HL-60/S4 treated with retinoic acid at 250 ng/mL for 4 days and 3 days (cell line): ENCODE data around the gene HPDL.
"Not testable (repeated sequence)": the region's sequence is repeated elsewhere in the genome, so short reads cannot be mapped to it uniquely, and the experiment has no call there.

Experiments
- in situ Hi-C: fragments of 300-500 bp; cut with MboI; formaldehyde crosslinking; loops from 2 replicates; pipeline ENCODE4 v1.7.0; 2022; ENCODE audit warnings: low sequenced_read_pairs

Gene HPDL

DNA sequence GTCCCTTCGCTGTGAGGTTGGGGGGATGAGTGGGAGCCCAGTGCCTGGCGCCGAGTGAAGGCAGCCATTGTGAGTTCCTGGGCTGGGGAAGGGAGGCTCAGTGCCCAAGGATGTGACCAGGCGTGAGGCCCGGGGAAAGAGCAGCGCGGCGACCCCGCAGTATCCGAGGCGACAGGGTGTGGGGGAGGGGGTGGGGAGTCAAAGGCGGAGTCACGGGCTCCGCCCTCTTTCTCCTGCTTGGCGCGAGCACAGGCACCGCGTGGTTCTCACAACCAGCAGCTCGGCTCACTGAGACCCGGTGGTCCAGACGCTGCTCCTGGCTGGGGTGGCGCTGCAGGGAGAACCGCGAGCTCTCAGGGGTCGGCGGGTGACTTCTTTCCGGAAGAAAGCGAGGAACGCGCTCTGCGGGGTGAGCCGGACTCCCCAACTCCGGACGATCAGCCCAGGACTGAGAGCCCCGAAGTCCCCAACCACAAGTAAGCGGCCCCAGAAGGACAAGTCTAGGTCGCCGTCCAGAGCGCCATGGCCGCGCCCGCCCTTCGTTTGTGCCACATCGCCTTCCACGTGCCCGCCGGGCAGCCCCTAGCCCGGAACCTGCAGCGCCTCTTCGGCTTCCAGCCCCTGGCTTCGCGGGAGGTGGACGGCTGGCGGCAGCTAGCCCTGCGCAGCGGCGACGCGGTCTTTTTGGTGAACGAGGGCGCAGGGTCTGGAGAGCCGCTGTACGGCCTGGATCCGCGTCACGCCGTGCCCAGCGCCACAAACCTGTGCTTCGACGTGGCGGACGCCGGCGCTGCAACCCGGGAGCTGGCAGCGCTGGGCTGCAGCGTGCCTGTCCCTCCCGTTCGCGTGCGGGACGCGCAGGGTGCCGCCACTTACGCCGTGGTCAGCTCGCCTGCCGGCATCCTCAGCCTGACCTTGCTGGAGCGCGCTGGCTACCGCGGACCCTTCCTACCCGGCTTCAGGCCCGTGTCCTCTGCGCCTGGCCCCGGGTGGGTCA is at the start of gene HPDL:
Gene HPDL (plus strand): TSS at position 269 of the 997 bp plus-strand sequence. CDS start 254 bp downstream, at position 523.
- in situ Hi-C loops = no loop called here

DNA sequence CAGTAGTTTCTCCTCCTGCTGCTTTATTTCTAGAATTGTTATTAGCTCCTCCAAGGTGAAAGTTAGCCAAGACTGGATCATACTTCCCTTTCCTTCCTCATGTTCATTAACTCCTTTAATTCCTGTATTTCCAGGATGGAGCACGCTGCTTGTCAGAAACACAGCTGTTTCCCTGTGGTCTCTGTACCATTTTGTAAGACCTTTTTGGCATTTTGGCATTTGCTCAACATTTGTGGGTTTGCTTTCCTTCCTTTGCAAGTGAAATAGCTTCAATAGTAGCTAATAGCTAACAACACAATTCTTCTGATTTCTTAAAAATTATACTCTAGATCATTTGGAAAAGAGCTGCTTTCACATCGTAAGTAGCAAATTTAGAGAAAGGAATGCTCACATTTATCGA is 44.3 kb upstream of the HPDL start:
- in situ Hi-C loops = no loop called here

DNA sequence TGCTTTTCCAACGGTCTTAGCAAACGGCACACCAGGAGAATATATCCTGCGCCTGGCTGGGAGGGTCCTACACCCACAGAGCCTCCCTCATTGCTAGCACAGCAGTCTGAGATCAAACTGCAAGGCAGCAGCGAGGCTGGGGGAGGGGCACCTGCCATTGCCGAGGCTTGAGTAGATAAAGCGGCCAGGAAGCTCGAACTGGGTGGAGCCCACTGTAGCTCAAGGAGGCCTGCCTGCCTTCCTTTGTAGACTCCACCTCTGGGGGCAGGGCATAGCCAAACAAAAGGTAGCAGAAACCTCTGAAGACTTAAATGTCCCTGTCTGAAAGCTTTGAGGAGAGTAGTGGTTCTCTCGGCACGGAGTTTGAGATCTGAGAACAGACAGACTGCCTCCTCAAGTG is 41.8 kb upstream of the HPDL start:
- in situ Hi-C loops = not testable (repeated sequence)

DNA sequence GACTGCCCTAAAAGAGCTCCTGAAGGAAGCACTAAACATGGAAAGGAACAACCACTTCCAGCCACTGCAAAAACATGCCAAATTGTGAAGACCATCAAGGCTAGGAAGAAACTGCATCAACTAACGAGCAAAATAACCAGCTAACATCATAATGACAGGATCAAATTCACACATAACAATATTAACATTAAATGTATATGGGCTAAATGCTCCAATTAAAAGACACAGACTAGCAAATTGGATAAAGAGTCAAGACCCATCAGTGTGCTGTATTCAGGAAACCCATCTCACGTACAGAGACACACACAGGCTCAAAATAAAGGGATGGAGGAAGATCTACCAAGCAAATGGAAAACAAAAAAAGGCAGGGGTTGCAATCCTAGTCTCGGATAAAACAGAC is 40.2 kb upstream of the HPDL start:
- in situ Hi-C loops = not testable (repeated sequence)

DNA sequence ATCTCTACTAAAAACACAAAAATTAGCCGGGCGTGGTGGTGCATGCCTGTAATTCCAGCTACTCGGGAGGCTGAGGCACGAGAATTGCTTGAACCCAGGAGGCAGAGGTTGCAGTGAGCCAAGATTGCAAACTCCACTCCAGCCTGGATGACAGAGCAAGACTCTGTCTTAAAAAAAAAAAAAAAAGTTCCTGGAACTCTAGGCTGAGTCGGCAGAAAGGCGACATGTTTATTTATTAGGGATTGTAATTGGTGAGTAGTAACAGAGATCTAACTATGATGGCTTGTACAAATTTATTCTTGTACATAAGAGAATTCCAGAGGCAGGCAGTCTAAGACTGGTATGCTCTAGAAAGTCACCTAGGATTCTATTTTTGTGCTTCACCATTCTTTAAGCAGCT is 35.7 kb upstream of the HPDL start:
- in situ Hi-C loops = loop anchor here (10.0 kb wide), 1 partner anchor 276 kb away; the partner anchor contains the start of genes HECTD3 and UROD

DNA sequence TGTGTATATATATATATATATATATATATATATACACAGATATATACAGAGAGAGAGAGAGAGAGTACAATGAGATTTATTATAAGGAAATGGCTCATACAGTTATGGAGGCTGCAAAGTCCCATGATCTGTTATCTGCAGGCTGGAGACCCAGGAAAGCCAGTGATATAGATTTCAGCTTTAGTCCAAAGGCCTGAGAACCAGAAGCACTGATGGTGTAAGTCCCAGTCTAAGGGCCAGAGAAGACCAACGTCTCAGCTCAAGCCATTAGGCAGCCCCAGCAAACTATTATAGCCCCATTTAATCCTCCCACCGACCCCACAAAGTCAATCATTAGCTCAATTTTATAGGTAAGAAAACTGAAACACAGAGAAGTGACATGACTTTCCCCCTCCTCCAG is 35.0 kb upstream of the HPDL start:
- in situ Hi-C loops = loop anchor here (10.0 kb wide), 1 partner anchor 277 kb away; the partner anchor contains the start of genes HECTD3 and UROD

DNA sequence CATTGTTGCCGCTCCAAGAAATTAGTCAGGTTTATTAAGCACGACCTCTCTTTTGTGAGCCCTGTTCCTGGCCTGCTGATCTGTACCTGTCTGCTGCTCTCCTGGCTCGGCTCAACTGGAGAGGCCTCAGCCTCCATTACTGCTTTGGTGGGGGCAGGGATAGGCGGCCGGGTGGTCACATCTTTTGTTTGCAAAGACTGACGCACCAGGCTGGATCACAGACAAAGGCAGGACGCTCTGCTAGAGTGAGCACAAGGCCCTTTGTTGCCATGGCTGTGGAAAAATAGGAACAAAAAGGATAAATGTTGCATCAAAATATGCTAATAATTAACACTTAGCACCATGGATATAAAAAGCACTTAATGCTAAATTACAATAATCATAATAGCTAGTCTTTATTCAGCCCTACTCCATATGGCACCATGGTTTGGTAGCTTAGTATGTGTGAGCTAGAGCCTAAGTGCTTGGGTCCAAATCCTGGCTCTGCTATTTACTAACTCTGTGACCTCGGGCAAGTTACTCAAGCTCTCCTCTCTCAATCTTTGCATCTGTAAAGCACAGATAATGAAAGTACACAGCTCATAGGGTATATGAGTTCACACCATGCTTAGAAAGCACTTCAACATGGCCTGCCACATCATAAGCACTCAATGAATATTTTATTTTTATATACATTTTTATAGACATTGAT is 28.9 kb upstream of the HPDL start:
- in situ Hi-C loops = loop anchor here (10.0 kb wide), 1 partner anchor 283 kb away; the partner anchor contains the start of genes HECTD3 and UROD

DNA sequence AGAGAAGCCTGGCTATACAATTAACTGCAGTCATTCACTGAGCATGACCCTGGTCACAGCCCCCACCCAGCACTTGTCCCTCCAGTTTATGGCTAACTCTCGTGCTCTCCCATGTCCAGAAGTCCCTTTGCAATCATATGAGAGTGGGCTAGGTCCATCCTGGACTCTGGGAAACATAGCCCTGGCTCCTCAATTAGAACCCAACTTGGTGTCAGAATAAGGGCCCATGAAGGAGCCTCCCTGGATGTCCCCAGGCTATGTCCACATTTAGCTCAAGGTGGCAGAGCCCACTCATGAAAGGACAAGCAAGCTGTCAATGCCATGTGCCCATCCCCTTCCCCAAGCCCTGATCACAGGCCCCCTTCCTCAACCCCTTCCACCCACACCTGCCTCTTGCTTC is 27.4 kb upstream of the HPDL start:
- in situ Hi-C loops = loop anchor here (10.0 kb wide), 1 partner anchor 284 kb away; the partner anchor contains the start of genes HECTD3 and UROD

DNA sequence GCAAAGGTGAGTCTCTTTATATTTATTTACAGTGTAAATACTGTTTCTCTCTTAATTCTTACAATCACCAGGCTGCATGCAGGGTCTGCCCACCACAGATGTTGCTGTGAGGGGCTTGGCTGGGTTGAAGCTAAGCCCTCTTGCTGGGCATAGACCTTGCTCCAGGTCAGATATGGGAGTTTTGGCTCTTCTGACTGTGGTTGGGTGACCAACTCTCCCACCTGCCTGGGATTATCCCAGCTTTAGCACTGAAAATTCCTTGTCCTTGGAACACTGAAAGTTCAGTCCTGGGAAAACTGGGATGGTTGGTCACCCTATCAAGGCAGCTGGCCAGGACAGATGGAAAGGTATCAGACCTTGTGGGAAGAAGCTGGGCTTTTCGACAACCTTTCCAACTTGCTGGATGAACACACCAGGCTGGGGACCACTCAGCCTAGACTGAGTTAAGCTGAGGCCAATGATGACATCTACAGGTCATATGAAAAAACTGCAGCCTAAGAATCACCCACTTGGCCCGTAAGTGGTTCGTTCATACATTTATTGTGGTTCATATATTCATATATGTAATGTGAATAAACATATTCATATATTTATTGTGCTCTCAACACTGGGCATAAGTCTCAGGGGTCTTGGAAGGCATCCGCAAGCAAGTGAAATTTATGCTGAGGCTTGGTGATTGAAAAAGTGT is 26.6 kb upstream of the HPDL start:
- in situ Hi-C loops = loop anchor here (10.0 kb wide), 1 partner anchor 285 kb away; the partner anchor contains the start of genes HECTD3 and UROD

DNA sequence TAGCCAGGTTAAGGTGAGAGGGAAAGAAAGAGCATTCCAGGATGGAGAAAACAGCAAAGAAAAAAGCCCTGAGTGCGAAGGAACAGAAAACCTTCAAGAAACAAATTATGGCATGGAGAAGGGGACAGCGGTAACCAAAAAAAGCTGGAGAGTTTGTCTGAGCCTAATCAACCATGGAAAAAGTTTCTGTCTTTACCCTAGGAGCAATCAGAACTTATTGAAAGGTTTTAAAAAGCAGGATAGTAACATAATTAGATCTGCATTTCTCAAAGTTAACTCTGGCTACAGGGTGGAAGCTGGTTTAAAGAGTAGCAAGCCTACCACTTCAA is 26.1 kb upstream of the HPDL start:
- in situ Hi-C loops = no loop called here

DNA sequence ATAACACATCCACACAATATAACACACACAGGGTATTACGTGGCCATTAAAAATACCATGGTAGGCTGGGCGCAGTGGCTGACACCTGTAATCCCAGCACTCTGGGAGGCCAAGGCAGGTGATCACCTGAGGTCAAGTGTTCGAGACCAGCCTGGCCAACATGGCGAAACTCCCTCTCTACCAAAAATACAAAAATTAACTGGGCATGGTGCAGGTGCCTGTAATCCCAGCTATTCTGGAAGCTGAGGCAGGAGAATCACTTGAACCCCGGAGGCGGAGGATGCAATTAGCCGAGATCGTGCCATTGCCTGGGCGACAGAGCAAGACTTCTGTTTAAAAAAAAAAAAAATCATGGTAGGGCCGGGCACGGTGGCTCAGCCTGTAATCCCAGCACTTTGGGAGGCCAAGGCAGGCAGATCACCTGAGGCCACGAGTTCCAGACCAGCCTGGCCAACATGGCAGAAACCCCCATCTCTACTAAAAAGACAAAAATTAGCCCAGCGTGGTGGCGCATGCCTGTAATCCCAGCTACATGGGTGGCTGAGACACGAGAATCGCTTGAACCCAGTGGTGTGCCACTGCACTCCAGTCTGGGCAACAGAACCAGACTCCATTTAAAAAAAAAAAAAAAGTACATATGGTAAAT is 24.1 kb upstream of the HPDL start:
- in situ Hi-C loops = no loop called here

DNA sequence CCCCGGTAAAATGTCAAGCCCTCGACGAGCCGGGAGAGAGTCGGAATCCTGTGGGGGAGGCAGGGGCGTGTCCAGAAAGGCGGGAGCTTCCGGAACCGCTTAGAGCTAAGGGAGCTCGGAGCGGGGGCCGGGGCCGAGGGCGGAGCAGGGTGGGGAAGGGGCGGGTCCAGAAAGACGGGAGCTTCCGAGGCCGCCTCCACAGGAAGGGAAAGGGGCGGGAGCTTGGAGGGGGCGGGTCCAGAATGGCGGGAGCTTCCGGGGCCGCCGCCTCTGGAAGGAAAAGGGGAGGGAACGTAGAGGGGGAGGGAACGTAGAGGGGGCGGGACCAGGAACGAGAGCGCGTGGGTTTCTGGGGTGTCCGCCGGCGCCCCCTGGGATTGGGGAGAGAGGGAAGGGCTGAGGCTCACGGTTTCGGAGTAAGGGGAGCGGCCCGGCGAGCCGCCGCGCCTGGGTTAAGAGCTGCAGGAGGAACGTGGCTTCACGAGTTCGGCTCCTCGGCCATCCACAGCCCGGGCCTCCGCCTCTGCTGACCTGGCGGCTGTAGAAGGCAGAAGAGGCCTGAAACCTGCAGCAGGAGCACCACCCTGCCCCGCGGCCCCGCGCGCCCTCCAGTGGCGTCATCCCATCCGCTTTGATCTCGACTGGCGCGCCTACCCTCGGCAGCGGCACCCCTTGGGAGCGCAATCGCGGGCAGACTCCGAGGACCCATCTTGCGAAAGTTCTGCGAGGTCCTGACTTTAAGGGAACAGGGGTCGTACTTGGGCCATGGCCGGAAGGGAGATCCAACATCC is 23.0 kb upstream of the HPDL start:
- in situ Hi-C loops = no loop called here

DNA sequence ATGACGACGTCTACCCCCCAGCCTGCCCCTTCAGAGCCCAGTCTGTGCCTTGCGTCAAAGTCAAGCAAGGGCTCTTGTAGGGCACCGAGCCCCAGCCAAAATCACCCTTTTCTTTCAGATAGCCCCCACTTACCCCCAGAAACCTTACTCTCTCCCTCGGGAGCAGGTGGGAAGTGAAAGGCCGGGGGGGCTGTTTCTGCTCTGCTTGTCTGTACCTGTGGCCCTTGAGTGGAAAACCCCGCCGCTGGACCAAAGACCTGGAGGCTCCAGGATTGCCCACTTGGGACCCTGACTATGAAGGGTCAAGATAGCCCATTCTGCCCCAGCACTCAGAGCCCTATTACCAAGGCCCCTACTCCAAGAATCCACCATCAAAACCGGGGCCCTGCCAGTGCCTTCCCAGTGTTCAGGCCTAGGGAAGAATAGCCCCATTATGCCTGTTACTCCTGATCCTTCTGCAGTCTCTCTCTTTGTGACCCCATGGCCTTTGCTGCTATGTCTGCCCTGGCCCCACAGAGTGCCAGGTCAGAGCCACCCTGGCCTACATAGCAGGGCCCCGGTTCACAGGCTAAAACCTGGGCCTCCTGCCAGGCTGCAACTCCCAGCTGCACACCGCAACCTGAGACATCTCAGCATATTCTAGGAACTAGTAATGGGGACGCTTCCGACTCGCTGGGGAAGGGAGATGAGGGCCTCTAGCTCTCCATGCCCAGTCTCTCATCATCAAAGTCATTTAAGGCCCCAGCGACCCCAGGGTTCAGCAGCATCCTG is 22.2 kb upstream of the HPDL start:
- in situ Hi-C loops = no loop called here

DNA sequence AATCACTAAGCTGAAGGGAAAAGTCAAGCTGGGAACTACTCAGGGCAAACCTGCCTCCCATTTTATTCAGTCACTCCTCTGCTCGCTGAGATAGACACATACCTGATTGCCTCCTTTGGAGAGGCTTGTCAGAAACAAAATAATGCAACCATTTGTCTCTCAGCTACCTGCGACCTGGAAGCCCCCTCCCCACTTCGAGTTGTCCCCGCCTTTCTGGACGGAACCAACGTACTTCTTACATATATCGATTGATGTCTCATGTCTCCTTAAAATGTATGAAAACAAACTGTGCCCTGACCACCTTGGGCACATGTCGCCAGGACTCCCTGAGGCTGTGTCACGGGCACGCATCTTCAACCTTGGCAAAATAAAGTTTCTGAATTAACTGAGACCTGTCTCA is 21.5 kb upstream of the HPDL start:
- in situ Hi-C loops = no loop called here

DNA sequence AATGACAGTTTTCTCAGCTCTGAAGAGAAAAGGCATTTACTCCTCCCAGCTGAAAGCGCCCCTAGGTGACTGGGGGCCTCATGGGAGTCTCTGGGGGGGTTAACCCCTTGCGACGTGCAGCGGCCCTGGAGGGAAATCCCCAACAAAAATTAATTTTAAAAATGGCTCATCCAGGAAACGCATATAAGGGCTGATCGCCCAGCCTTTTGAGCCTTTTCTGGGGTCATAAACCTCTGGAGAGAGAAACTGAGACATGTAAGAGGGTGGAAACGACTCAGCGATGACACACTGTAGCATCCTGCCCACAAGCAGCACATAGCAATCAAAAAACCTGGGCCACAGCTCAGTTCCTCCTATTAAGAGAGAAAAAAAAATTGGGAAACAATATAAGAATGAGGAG is 20.4 kb upstream of the HPDL start:
- in situ Hi-C loops = no loop called here

DNA sequence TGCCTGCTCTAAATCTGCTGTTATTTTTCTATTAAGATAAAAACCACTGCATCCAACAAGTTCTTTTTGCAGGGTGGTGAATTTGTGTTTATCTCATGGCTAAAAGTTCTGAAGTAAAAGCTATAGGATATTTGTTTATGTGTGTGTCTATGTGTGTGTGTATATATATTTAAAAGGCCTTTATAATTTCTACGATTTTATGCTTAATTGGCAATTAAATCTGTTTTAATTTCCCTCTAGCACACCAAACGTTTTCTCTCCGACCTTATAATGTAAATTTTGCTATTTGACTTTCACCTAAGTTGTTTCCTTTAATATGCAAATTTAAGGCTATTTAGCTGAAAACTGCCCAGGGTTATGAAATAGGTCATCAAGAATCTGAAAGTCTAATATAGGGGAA is 19.8 kb upstream of the HPDL start:
- in situ Hi-C loops = no loop called here

DNA sequence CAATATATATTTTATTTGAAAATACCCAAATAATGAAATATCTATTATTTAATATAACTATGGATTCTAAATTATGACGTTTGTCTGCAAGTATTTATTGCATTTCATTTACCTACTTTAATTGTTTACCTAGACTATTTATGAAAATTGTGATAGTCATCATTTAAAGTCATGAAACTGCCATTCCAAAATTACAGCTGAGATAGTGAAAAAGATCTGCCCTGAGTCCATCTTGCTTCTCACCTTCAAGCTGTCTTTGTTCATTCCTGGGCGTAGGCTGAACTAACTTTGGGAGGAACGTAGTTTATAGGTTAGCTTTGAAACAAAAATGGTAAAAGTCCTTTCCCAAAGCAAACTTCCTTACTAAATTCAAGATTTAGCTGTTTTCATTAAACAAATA is 12.4 kb upstream of the HPDL start:
- in situ Hi-C loops = no loop called here

DNA sequence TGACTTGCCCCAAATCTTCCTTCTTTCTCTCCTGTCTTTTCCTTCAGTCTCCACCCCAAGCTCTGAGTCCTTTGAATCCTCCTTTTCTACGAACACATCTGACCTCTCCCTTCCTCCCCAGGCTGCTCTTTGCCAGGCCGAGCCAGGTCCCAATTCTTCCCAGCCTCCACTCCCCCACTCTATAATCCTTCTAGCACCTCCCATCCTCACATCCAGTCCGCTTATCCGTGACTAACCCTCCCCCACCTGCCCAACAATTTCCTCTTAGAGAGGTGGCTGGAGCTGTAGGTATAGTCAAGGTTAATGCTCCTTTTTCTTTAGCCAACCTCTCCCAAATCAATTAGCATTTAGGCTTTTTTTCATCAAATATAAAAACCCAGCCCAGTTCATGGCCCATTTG is 9.5 kb upstream of the HPDL start:
- in situ Hi-C loops = no loop called here

DNA sequence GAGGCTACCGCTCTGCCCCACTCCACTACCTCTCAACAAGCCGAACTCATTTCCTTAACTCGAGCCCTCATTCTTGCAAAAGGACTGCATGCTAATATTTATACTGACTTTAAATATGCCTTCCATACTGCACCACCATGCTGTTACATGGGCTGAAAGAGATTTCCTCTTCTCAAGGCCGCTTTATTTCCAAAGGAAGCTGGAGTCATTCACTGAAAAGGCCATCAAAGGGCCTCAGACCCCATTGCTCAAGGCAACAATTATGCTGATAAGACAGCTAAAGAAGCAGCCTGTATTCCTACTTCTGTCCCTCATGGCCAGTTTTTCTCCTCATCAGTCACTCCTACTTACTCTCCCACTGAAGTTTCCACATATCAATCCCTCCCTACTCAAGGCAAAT is 6.9 kb upstream of the HPDL start:
- in situ Hi-C loops = no loop called here
